ENCODE measurements around the gene FGF7.

The FGF7 gene
- long read RNA-seq: 0 reads

- Histone ChIP-seq H3K27me3 (ENCODE audit: insufficient read depth, poor library complexity, severe bottlenecking) (no peaks in the 10 kb centered on the region), H3K27ac (replicated peaks) (no peak within 1 kb of the TSS), H3K4me3 (replicated peaks; ENCODE audit: insufficient read depth, low read length) (no peak within 1 kb of the TSS)
- TF ChIP-seq SPI1 (IDR thresholded peaks at IDR 0.05; ENCODE audit: borderline replicate concordance, low read depth): no peak
- TF ChIP-seq GABPA (IDR thresholded peaks at IDR 0.05; ENCODE audit: low read depth): no peak
- no peak for TF ChIP-seq POLR2AphosphoS5 (IDR thresholded peaks at IDR 0.05; ENCODE audit: low read depth)
- TF ChIP-seq REST (IDR thresholded peaks at IDR 0.05; ENCODE audit: insufficient replicate concordance, low read depth): no peak
- no peak for TF ChIP-seq CTCF (IDR thresholded peaks at IDR 0.05; ENCODE audit: insufficient read depth, low read length)
- no peak for DNase-seq (ENCODE audit: low read depth in 1 of 2, low spot score in 1 of 2)
These were observed at the start of gene FGF7 for GRCh38 chr15:49423021-49423420. Gene FGF7, plus strand, starts transcription at chr15:49423242. Its CDS starts 1,056 bp downstream, at chr15:49424298.

DNA sequence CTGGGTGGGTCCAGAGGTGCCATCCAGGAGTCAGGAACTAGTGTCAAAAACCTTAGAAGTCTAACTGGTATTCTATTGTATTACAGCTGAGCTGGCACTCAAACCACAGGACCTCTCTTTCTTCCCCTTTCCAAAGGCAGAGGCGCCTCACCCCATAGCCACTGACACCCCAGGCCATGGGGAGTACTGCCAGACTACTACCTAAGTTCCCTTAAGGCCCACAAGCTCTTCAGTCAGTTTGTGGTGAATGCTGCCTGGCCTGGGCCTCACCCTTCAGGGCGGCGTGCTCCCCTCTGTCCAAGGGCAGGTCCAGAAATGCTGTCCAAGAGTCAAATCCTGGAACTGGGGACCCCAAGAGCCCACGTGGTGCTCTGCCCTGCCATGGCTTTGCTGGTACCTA, 43.0 kb upstream of the FGF7 start:
- no peak overlapping the region for H3K4me3 ChIP-seq (replicated peaks; ENCODE audit: insufficient read depth, low read length)
- peak in 1 of 2 experiments; percentile 92 for DNase-seq (ENCODE audit: low read depth in 1 of 2, low spot score in 1 of 2)
- TF ChIP-seq SPI1 (IDR thresholded peaks at IDR 0.05; ENCODE audit: borderline replicate concordance, low read depth) (no peak), POLR2AphosphoS5 (IDR thresholded peaks at IDR 0.05; ENCODE audit: low read depth) (no peak), GABPA (IDR thresholded peaks at IDR 0.05; ENCODE audit: low read depth) (no peak), CTCF (IDR thresholded peaks at IDR 0.05; ENCODE audit: insufficient read depth, low read length) (no peak), REST (IDR thresholded peaks at IDR 0.05; ENCODE audit: insufficient replicate concordance, low read depth) (no peak)
- peak overlapping the region; percentile 57 for H3K27ac ChIP-seq (replicated peaks)
- no peaks in the 10 kb centered on the region for H3K27me3 ChIP-seq (ENCODE audit: insufficient read depth, poor library complexity, severe bottlenecking)

DNA sequence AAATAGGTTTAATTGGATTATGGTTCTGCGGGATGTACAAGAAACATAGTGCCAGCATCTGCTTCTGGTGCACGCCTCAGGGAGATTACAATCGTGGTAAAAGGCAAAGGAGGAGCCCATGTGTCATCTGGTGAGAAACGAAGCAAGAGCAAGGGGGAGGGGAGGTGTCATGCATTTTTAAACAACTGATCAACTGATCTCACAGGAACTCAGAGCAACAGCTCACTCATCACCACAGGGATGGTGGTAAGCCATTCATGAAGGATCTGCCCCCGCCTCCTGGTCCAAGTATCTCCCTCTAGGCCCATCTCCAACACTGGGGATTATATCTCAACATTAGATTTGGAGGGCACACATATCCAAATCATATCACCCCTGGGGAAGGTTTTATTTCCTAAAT, 42.1 kb upstream of the FGF7 start:
- H3K27ac ChIP-seq (replicated peaks): no peak overlapping the region
- H3K4me3 ChIP-seq (replicated peaks; ENCODE audit: insufficient read depth, low read length): no peak overlapping the region
- no peaks in the 10 kb centered on the region for H3K27me3 ChIP-seq (ENCODE audit: insufficient read depth, poor library complexity, severe bottlenecking)
- no peak for DNase-seq (ENCODE audit: low read depth in 1 of 2, low spot score in 1 of 2)
- TF ChIP-seq CTCF (IDR thresholded peaks at IDR 0.05; ENCODE audit: insufficient read depth, low read length): no peak
- TF ChIP-seq POLR2AphosphoS5 (IDR thresholded peaks at IDR 0.05; ENCODE audit: low read depth): no peak
- no peak for TF ChIP-seq SPI1 (IDR thresholded peaks at IDR 0.05; ENCODE audit: borderline replicate concordance, low read depth)
- no peak for TF ChIP-seq GABPA (IDR thresholded peaks at IDR 0.05; ENCODE audit: low read depth)
- TF ChIP-seq REST (IDR thresholded peaks at IDR 0.05; ENCODE audit: insufficient replicate concordance, low read depth): no peak
